Spleen (tissue), 11 donors: Measurements from ENCODE around the gene SERINC5. TPM values are rescaled to one million over a fixed set of nuclear protein-coding genes. Genes with fewer than 3 reads are reported as not detected.

Experiments
- DNase-seq: peaks from one replicate; pipeline ENCODE4 v3.0.0-alpha.2; 2020
- H3K27ac ChIP-seq, 8 donors: fragments of 200-600 bp; sonication (generic) in 7 of 8; 1 replicate in 4 of 8; 2 replicates in 4 of 8; pipeline versions ENCODE4 v1.5.0 to v1.8.0; 2016 to 2021; ENCODE audit warnings: inconsistent platforms in 4 of 8, mild to moderate bottlenecking in 4 of 8, moderate library complexity in 1 of 8
- H3K27me3 ChIP-seq, 7 donors: fragments of 200-600 bp; sonication (generic) in 6 of 7; replicated peaks in 1 of 7; 1 replicate in 4 of 7; 2 replicates in 3 of 7; pipeline versions ENCODE4 v1.5.0 to v1.8.0; 2016 to 2021; ENCODE audit warnings: inconsistent platforms in 3 of 7, mild to moderate bottlenecking in 1 of 7
- H3K36me3 ChIP-seq, 6 donors: fragments of 200-600 bp; sonication (generic) in 5 of 6; 1 replicate in 4 of 6; 2 replicates in 2 of 6; pipeline versions ENCODE4 v1.5.0 to v1.8.0; 2016 to 2021; ENCODE audit warnings: inconsistent platforms in 2 of 6
- H3K4me1 ChIP-seq, 6 donors: fragments of 200-600 bp; sonication (generic) in 5 of 6; 1 replicate in 3 of 6; 2 replicates in 3 of 6; pipeline versions ENCODE4 v1.5.0 to v1.8.0; 2016 to 2021; ENCODE audit warnings: inconsistent platforms in 3 of 6
- H3K4me3 ChIP-seq, 8 donors: fragments of 200-600 bp; sonication (generic) in 7 of 8; 1 replicate in 4 of 8; 2 replicates in 4 of 8; pipeline versions ENCODE4 v1.5.0 to v1.8.0; 2016 to 2021; ENCODE audit warnings: inconsistent platforms in 4 of 8, mild to moderate bottlenecking in 4 of 8, moderate library complexity in 2 of 8
- H3K9me3 ChIP-seq, 8 donors: fragments of 200-600 bp; sonication (generic) in 7 of 8; 1 replicate in 4 of 8; 2 replicates in 4 of 8; pipeline versions ENCODE4 v1.5.0 to v1.8.0; 2016 to 2021; ENCODE audit warnings: inconsistent platforms in 4 of 8
- POLR2A ChIP-seq, 3 donors: fragments of 450-650 bp; IDR thresholded peaks; one replicate each; pipeline ENCODE4 v1.5.1; 2017; ENCODE audit warnings: antibody characterized with exemption in 3 of 3, mild to moderate bottlenecking in 1 of 3
- POLR2AphosphoS5 ChIP-seq, 3 donors: sonication (generic); formaldehyde crosslinking; IDR thresholded peaks; one replicate each; pipeline ENCODE4 v1.5.1; 2017; ENCODE audit warnings: antibody characterized with exemption in 3 of 3
- WGBS, 5 donors: extraction: QIAGEN DNeasy Blood & Tissue Kit in 3 of 5; methylation state at CpG; one replicate each; pipeline versions ENCODE4 v1.1.5 to v1.1.7; 2013 to 2018; 5-methylcytosine and 5-hydroxymethylcytosine counted together
- intact Hi-C: fragments of 100-400 bp; cut with DNase I; formaldehyde crosslinking; loops from one replicate; pipeline ENCODE4 v1.15.0; 2023; ENCODE audit warnings: low total_unique reads
- polyA plus RNA-seq, 3 donors: library from polyadenylated mRNA; stranded (reverse); fragments of 200-250 nt; gene quantifications; one replicate each; pipeline ENCODE4 v1.2.1, GENCODE V29; 2013
- total RNA-seq, 7 donors: library from RNA; depleted of rRNA in 3 of 7; stranded (reverse); fragments of >200 nt in 3 of 7; fragmentation: NEBNext Ultra II Directional in 4 of 7; extraction: Animal tissue kit (Norgen Biotek cat#: 25700) in 4 of 7; gene quantifications; one replicate each; pipeline versions ENCODE4 v1.1.0 to v1.2.1, GENCODE V29; 2016 to 2021
- TF ChIP-seq, protein P1 (sequence below), 11 experiments: fragments of 200-600 bp in 7 of 11; fragments of 450-650 bp in 4 of 11; sonication (generic) in 4 of 11; IDR thresholded peaks in 8 of 11; conservative IDR thresholded peaks in 3 of 11; 1 replicate in 7 of 11; 2 replicates in 4 of 11; pipeline versions ENCODE4 v1.4.0 to v1.8.0; 2016 to 2021; ENCODE audit warnings: antibody characterized with exemption in 11 of 11, inconsistent platforms in 4 of 11, mild to moderate bottlenecking in 1 of 11
- donor health status: healthy with polysubstance abuse.
- donor health status: DM: no; HTN: no; CAD: no; lungs with moderate emphysema.
- donor health status: DM: no; HTN: no; CAD: no.
- donor health status: Bipolar disorder and iron deficiency.
- donor health status: healthy.
- donor health status: DM: no; HTN: no; CAD: no.
- donor health status: DM: yes; HTN: yes; CAD: no.

The SERINC5 gene
- total and polyA plus RNA-seq, 10 donors, result 1.5 to 29.8 (median 21.2) TPM

DNA sequence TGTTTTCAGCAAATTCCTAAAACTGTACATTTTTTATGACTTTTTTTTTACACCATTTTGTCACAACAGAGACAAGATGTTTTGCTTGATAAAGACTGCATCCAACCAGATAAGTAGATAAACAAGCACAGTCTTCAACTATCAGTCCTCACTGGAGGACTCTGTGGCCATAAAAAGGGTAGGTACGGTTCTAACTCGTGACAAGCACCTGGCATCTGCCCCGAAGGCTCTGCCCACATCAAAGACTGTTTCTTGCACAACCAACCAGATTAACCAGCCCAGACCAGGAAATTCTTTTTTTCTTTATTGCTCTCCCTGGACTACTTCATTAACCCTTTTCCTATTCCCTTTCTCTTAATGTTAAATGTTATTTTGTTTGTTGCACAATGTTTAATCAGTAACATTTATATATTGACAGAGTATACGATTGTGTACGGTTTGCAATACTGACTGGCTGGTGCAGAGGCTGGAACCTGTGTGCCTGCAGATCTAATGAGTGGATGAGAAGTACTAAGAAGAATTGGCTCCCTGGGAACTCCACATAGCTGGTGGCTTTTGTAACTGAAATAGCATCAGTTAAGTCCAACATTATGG lies 74.1 kb downstream of the SERINC5 start:
- H3K27me3 ChIP-seq, result no peaks in the 10 kb centered on the region
- H3K4me1 ChIP-seq, result peaks cover 10 to 73% (median 33%) of the 10 kb centered on the region in 6 donors
- no peaks in the 10 kb centered on the region for H3K9me3 ChIP-seq
- WGBS, 5 donors, result 27 to 42% (median 30%) methylated on average over 5 of the region's 5 CpGs
- no peak overlapping the region for H3K4me3 ChIP-seq
- DNase-seq, result no peak
- TF ChIP-seq, protein P1, sequence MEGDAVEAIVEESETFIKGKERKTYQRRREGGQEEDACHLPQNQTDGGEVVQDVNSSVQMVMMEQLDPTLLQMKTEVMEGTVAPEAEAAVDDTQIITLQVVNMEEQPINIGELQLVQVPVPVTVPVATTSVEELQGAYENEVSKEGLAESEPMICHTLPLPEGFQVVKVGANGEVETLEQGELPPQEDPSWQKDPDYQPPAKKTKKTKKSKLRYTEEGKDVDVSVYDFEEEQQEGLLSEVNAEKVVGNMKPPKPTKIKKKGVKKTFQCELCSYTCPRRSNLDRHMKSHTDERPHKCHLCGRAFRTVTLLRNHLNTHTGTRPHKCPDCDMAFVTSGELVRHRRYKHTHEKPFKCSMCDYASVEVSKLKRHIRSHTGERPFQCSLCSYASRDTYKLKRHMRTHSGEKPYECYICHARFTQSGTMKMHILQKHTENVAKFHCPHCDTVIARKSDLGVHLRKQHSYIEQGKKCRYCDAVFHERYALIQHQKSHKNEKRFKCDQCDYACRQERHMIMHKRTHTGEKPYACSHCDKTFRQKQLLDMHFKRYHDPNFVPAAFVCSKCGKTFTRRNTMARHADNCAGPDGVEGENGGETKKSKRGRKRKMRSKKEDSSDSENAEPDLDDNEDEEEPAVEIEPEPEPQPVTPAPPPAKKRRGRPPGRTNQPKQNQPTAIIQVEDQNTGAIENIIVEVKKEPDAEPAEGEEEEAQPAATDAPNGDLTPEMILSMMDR (IDR thresholded peaks at IDR 0.05 in 8 of 11, conservative IDR thresholded peaks at IDR 0.05 in 3 of 11), result no peak
- peak in 1 of 3 donors; percentile 18 for TF ChIP-seq POLR2AphosphoS5 (IDR thresholded peaks at IDR 0.05)
- no peak for TF ChIP-seq POLR2A (IDR thresholded peaks at IDR 0.05)
- peak overlapping the region in 5 of 8 donors; percentile 26 to 63 (median 54) for H3K27ac ChIP-seq
- intact Hi-C loops, result no loop called here
- peaks cover 0 to 12% (median 2%) of the 10 kb centered on the region in 6 donors for H3K36me3 ChIP-seq

GRCh38 chr5:80177236-80177635 lies 78.6 kb downstream of the SERINC5 start:
- no peak for DNase-seq
- Histone ChIP-seq H3K4me3 (no peak overlapping the region), H3K27me3 (no peaks in the 10 kb centered on the region), H3K9me3 (no peaks in the 10 kb centered on the region), H3K27ac (no peak overlapping the region), H3K4me1 (peaks cover 4 to 45% (median 18%) of the 10 kb centered on the region in 6 donors), H3K36me3 (peaks cover 0 to 47% (median 4%) of the 10 kb centered on the region in 6 donors)
- 63 to 86% (median 73%) methylated on average over 3 of the region's 3 CpGs for WGBS, 5 donors
- intact Hi-C loops, result no loop called here
- TF ChIP-seq POLR2A (IDR thresholded peaks at IDR 0.05) (no peak), POLR2AphosphoS5 (IDR thresholded peaks at IDR 0.05) (no peak)
- TF ChIP-seq, protein P1 (IDR thresholded peaks at IDR 0.05 in 8 of 11, conservative IDR thresholded peaks at IDR 0.05 in 3 of 11), result no peak

DNA sequence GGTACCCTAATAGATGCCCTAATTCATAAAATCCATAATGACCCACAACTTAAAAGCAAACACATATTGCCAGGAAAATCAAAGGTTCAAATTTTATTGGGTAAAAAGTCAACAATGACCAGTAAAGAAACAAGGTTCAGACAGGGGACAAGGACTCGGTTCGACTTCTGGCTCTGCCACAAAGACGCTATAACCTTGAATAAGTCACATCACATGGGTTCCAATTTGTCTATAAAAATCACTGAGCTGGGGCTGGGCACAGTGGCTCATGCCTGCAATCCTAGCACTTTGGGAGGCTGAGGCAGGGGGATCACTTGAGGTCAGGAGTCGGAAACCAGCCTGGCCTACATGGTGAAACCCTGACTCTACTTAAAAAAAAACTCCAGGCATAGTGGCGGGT lies 80.5 kb downstream of the SERINC5 start:
- WGBS, 5 donors, result 70 to 96% (median 86%) methylated on average over 5 of the region's 5 CpGs
- Histone ChIP-seq H3K36me3 (peaks cover 0 to 65% (median 4%) of the 10 kb centered on the region in 6 donors), H3K4me1 (peaks cover 0 to 41% (median 14%) of the 10 kb centered on the region in 6 donors), H3K4me3 (no peak overlapping the region), H3K9me3 (no peaks in the 10 kb centered on the region), H3K27me3 (no peaks in the 10 kb centered on the region), H3K27ac (no peak overlapping the region)
- intact Hi-C loops, result no loop called here
- TF ChIP-seq, protein P1 (IDR thresholded peaks at IDR 0.05 in 8 of 11, conservative IDR thresholded peaks at IDR 0.05 in 3 of 11), result no peak
- TF ChIP-seq POLR2AphosphoS5 (IDR thresholded peaks at IDR 0.05), result no peak
- TF ChIP-seq POLR2A (IDR thresholded peaks at IDR 0.05), result no peak
- DNase-seq, result no peak

GRCh38 chr5:80174790-80175189 lies 81.1 kb downstream of the SERINC5 start:
- no peaks in the 10 kb centered on the region for H3K9me3 ChIP-seq
- no peaks in the 10 kb centered on the region for H3K27me3 ChIP-seq
- no peak overlapping the region for H3K4me3 ChIP-seq
- H3K36me3 ChIP-seq, result peaks cover 0 to 71% (median 4%) of the 10 kb centered on the region in 6 donors
- WGBS, 5 donors, result 52 to 83% (median 72%) methylated on average over 5 of the region's 5 CpGs
- TF ChIP-seq, protein P1 (IDR thresholded peaks at IDR 0.05 in 8 of 11, conservative IDR thresholded peaks at IDR 0.05 in 3 of 11), result no peak
- TF ChIP-seq POLR2A (IDR thresholded peaks at IDR 0.05) (no peak), POLR2AphosphoS5 (IDR thresholded peaks at IDR 0.05) (no peak)
- H3K27ac ChIP-seq, result no peak overlapping the region
- intact Hi-C loops, result no loop called here
- H3K4me1 ChIP-seq, result peaks cover 0 to 38% (median 14%) of the 10 kb centered on the region in 6 donors
- DNase-seq, result no peak
